Mucosa of stomach (tissue), 1 donor: ENCODE data around the gene MAPK8.

Experiments
- H3K27me3 ChIP-seq: one replicate; pipeline ENCODE4 v1.7.0; 2013; ENCODE audit warnings: mild to moderate bottlenecking, low read length; ENCODE audit not compliant: control insufficient read depth, insufficient read depth
- H3K36me3 ChIP-seq: one replicate; pipeline ENCODE4 v1.7.0; 2013; ENCODE audit warnings: low read length; ENCODE audit not compliant: control insufficient read depth, insufficient read depth
- H3K4me1 ChIP-seq: one replicate; pipeline ENCODE4 v1.7.0; 2013; ENCODE audit warnings: mild to moderate bottlenecking, low read length; ENCODE audit not compliant: control insufficient read depth, insufficient read depth
- H3K4me3 ChIP-seq: one replicate; pipeline ENCODE4 v1.7.0; 2013; ENCODE audit warnings: low read length
- H3K9ac ChIP-seq: one replicate; pipeline ENCODE4 v1.7.0; 2013; ENCODE audit warnings: mild to moderate bottlenecking, low read length, moderate library complexity
- H3K9me3 ChIP-seq: one replicate; pipeline ENCODE4 v1.7.0; 2013; ENCODE audit warnings: mild to moderate bottlenecking, low read length, moderate library complexity; ENCODE audit not compliant: control insufficient read depth
- donor health status: Pancreatic carcinoma.

Gene MAPK8

DNA sequence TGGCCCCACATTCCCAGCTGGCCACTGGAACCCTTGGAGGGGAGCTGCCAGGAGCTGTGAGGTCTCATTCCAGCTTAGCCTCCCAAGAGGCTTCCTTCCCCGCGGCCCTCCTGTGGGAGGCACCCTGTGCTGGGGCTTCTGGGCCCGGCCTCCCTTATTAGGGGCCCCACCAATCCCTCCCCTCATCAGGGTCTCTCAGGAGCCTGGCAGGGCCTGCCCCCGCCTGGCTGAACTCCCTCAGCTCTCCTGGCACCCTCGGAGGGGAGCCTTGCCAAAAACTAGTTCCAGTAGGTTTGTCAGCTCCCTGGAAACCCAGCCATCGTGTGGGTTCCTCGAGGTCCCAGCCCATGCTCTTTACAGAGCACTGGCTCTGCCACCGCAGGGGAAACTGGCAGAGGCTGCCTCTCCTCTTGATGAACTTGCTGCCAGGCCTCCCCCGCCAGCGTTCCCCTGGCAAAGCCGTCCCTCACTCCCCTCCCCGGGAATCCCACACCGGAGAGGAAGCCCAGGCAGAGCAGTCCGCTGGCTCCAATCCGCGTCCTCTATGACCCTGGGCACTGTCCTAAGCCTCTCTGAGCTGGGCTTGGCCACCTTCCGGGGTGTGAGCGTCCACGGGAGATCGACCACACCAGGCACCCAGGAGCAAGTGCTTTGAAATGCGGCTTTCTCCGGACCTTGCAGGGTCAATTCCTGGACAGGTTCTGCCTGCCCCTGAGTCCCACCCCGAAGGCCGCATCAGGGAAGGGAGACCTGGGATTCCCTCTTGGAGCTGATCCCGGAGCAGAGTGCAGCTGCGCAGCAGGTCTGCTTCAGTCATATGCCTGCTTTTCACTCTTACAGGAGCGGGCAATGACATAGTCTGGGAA is 158.6 kb downstream of the MAPK8 start:
- H3K9ac ChIP-seq: no peak overlapping the region
- no peaks in the 10 kb centered on the region for H3K36me3 ChIP-seq
- H3K27me3 ChIP-seq: peaks cover 14% of the 10 kb centered on the region
- H3K4me1 ChIP-seq: no peaks in the 10 kb centered on the region
- H3K4me3 ChIP-seq: no peak overlapping the region
- H3K9me3 ChIP-seq: no peaks in the 10 kb centered on the region

DNA sequence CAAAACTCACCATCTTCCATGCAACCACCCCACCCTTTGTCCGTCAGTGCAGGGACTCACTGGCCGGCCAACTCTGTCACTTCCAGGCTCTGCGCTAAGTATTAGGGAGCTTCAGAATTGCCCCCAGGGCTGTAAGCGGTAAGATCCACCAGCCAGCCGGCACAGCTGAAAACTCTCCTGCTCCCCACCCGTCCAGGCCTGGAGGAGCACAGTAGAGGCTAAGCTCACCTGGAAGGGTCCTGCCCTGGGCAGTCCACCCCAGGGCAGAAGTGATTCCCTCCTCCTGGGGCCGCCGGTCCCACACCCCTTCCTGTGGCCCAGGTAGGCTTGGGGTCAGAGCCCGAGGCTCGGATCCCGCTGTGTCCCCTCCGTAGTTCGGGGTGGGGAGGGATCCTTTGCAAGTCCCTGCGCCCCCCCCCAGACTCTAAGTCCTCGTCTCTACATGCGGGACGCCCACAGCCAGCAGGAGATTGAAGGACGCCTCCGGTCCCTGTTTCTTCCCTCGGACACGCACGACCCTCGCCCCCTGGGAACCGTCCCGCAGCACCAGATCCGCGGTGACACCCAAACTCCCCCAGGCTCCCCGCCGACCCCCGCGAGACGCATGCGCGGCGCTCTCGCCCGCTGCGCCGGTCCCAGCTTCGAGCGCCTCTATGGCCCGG is 159.5 kb downstream of the MAPK8 start:
- Histone ChIP-seq H3K4me1 (no peaks in the 10 kb centered on the region), H3K4me3 (no peak overlapping the region), H3K9me3 (no peaks in the 10 kb centered on the region)

DNA sequence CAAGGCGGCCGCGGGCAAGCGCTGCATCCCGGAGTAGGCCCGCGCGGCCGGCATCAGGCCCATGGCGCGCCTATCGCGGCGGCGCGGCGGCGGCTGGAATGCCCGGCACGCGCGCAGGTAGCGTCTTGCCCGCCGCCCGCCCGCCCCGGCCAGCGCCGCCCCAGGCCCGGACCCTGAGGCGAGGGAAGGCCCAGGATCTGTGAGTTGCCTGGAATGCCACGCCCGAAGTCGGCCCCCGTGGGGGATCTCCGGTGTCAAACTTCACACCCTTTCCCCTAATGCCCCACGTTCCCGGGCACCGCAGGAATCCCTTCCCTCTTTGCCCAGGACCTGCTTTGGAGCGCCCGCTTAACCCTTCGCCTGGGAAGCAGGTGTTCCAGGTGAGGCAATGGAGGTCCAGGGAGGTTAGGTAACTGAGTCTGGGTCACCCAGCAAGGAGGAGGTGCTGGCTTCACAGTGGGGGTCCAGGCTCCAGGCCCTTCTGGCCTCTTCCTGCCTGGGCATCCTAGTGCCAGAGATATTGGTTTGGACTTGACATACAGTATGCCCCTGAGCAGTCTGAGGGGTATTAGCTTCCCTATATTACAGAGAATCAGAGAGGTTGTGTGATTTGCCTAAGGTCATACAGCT is 160.2 kb downstream of the MAPK8 start:
- H3K4me1 ChIP-seq: no peaks in the 10 kb centered on the region
- H3K27me3 ChIP-seq: peaks cover 17% of the 10 kb centered on the region
- H3K4me3 ChIP-seq: no peak overlapping the region
- no peaks in the 10 kb centered on the region for H3K9me3 ChIP-seq
- H3K36me3 ChIP-seq: no peaks in the 10 kb centered on the region
- no peak overlapping the region for H3K9ac ChIP-seq

More for the DNA sequence above, 159.5 kb downstream of the MAPK8 start:
- H3K36me3 ChIP-seq: no peaks in the 10 kb centered on the region
- H3K9ac ChIP-seq: no peak overlapping the region
- H3K27me3 ChIP-seq: peaks cover 17% of the 10 kb centered on the region

DNA sequence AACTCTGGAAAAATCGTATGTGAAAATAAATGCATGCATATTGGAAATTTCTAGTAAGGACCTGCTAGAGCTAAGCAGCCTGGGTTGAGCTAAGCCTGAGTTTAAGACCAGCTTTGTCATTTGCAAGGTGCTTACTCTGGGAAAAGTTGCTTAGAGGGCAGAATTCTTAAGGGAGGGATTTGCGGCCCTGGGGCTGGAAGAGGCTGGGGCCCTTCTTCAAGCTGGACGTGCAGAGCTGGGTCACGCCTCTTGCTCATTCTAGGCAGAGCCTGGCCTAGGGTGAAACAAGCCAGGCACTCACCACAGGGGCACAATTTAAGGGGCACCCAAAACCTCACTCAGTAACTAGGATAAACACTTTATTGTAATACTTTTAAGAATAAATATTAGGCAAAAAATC is 161.2 kb downstream of the MAPK8 start:
- Histone ChIP-seq H3K4me3 (no peak overlapping the region), H3K9ac (no peak overlapping the region), H3K9me3 (no peaks in the 10 kb centered on the region), H3K4me1 (no peaks in the 10 kb centered on the region), H3K36me3 (no peaks in the 10 kb centered on the region), H3K27me3 (peaks cover 17% of the 10 kb centered on the region)

DNA sequence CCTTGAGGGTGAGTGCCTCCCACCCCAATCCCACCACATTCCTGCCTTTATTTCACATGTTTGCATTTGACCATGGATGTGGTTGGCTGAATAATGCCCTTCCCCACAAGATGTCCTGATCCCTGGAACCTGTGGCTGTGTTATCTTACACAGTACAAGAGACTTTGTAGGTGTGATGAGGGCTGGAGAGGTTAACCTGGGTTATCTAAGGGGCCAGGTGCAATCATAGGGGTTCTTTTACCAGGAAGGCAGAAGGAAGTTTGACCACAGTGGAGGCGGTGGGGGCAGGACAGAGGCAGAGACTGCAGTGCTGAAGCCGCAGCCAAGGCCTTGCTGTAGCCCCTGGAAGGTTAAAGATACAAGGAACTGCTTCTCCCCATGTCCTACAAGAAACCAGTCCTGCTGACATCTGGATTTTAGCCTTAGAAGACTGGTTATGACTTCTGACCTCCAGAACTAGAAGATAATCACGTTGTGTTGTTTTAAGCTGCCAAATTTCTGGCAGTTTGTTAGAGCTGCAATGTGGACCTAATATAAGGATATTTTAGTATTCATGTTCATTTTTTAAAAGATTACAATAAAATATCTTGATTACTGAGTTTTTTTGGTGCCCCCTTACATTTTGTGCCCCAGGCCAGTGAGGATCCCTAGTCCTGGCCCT is 161.8 kb downstream of the MAPK8 start:
- Histone ChIP-seq H3K36me3 (no peaks in the 10 kb centered on the region), H3K9ac (no peak overlapping the region), H3K9me3 (no peaks in the 10 kb centered on the region), H3K4me3 (no peak overlapping the region), H3K27me3 (peaks cover 17% of the 10 kb centered on the region), H3K4me1 (no peaks in the 10 kb centered on the region)

DNA sequence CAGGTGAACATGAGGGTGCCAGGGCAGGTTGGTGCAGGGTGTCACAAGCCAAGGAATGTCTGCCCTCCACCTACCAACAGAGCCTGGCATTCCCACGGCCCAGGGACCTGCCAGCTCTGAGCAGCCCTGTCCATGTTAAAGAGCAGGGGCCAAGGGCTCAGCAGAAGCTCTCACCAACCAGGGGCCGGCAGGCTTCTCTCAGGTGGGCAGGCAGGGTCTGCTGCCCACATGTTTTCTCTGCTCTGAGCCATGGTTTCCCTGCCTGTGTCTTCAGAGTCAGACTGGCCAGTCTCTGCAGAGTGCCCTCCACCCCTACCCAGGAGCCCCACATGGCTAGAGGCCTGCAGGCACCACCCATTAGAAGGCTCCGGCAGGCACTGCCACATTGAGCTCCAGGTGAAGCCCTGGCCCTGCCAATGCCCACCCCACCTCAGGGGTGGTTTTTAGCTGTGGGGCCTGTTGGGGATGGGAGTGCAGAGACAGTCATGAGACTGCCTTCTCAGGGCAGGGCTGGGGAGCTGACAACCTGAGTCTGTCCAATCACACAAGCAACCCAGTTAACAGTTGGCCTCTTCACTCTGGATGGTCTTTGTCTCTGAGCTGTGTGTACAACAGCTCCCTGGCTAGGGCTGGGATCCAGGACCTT is 162.5 kb downstream of the MAPK8 start:
- no peaks in the 10 kb centered on the region for H3K9me3 ChIP-seq
- no peak overlapping the region for H3K4me3 ChIP-seq
- no peak overlapping the region for H3K9ac ChIP-seq
- no peaks in the 10 kb centered on the region for H3K4me1 ChIP-seq
- no peaks in the 10 kb centered on the region for H3K36me3 ChIP-seq
- peaks cover 17% of the 10 kb centered on the region for H3K27me3 ChIP-seq

DNA sequence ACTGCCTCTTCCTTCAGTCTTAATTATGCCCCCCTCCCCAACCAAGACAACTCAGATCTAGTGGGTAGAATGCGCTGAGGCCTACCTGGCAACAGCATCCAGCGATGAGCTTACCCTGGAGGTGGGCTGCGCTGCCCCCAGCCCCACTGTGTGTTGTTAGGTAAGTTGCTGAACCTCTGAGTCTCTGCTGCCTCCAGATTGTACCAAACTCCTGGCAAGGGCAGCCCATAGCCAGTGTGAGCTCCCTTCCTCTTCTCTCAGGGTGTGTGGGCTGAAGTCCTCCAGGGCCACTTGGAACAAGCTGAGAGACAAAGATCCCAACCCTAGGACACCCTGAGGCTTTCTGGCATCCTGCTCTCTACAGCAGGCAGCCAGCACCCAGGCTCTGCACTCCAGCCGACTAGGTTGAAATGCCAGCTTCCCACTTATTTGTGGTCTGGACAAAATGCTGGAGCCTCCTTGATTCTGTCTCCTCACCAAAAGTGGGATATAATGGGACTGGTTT is 163.1 kb downstream of the MAPK8 start:
- Histone ChIP-seq H3K9ac (no peak overlapping the region), H3K36me3 (no peaks in the 10 kb centered on the region)

DNA sequence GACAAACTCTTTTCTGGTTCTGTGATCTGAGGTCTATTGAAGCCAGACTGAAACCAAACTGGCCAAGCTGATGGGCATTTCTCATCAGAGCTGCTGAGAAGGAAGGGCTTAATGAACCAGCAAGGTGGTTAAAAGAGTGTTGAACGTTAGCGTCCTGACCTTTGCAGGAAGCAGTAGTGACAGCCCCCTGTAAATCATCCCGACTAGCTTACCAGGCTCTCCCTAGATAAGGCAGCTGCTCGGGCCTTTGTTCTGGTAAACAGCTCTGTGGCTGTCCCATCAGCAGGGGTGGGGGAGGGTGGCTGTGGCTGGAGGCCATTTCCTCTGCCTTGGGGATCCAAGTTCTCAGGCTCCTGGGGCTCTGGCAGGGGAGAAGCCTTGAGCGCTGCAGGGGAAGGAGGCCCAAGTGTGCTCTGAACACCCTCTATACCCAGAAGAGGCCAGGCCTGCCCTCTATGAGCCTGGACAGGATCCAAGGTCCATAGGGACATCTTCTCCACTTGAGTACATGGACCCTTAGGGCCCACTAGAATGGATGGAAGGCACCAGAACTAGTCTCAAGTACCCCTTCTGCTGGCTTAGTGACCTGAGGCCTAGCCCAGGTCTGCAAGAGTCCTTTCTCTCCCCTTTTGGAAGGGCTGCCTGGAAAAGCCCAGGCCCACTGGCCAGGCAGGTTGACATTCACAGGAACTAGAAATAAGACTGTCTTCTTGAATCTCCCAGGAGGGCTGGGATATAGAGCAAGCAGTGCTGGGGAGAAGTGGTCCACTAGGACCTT is 163.8 kb downstream of the MAPK8 start:
- Histone ChIP-seq H3K4me3 (no peak overlapping the region), H3K9me3 (no peaks in the 10 kb centered on the region), H3K9ac (no peak overlapping the region), H3K27me3 (peaks cover 17% of the 10 kb centered on the region), H3K36me3 (no peaks in the 10 kb centered on the region), H3K4me1 (no peaks in the 10 kb centered on the region)

More for the DNA sequence above, 163.1 kb downstream of the MAPK8 start:
- peaks cover 17% of the 10 kb centered on the region for H3K27me3 ChIP-seq
- no peaks in the 10 kb centered on the region for H3K4me1 ChIP-seq
- H3K9me3 ChIP-seq: no peaks in the 10 kb centered on the region
- no peak overlapping the region for H3K4me3 ChIP-seq

DNA sequence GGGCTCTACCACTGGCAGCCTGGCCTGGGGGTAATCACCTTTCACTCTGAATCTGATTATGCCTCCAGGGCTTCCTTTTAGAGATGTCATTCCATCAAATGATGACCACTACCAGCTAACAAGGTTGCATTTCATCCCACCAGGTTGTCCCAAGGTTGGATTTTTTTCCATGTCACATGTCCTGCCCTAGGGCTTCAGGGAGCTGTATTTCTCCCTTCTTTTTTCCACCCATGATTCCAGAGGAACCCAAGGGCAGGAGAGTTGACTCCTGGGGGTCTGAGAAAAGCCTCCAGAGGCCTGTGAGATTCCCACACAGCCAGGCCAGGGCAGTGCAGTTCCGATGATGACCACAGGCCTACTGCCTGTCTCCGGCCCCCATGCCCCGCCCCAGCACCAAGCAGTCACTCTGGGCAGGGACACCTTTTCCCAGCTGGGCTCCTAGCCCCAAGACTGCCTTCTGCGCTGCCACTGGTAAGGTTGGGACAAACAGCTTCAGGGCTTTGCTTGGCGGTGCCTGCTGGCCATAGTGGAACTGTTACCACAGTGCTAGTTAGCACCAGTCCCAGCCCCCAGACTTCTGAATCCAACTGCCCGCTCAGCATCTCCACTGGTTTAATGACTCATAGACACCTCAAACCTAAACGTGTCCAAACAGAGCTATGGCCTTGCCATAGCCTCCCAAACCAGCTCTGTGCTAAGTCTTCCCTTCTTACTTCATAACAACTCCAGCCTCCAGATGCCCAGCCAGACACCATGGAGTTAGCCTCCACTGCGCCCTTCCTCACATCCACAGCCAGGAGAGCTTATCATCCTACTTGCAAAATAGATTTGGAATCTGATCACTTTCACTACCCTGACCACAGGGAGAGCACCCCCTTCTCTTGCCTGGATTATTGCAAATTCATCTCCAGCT is 164.7 kb downstream of the MAPK8 start:
- Histone ChIP-seq H3K4me1 (no peaks in the 10 kb centered on the region), H3K36me3 (no peaks in the 10 kb centered on the region), H3K27me3 (peaks cover 12% of the 10 kb centered on the region), H3K4me3 (no peak overlapping the region), H3K9ac (no peak overlapping the region), H3K9me3 (no peaks in the 10 kb centered on the region)

DNA sequence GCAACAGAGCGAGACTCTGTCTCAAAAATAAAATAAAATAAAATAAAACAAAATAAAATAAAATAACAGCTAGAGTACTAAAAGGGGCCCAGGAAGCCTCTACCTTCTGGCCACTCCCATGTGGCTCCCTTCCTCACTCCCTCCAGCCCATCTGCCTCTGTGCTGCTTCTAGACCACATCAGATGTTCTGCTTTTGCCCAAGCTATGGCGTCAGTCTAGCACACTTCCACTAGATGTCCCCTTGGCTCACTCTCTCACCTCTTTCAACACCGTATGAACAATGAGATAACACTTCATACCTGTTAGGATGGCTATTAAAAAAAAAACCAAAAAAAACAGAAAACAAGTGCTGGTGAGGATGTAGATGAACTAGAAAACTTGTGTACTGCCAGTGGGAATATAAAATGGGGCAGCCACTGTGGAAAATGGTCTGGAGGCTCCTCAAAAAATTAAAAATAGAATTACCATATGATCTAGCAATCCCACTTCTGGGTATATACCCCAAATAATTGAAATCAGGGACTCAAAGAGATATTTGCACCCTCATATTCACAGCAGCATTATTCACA is 166.1 kb downstream of the MAPK8 start:
- no peaks in the 10 kb centered on the region for H3K4me1 ChIP-seq
- no peak overlapping the region for H3K4me3 ChIP-seq
- H3K36me3 ChIP-seq: no peaks in the 10 kb centered on the region
- H3K27me3 ChIP-seq: peaks cover 3% of the 10 kb centered on the region
- no peak overlapping the region for H3K9ac ChIP-seq
- H3K9me3 ChIP-seq: no peaks in the 10 kb centered on the region
